GM18867 (cell line): ENCODE results near the gene HS3ST3A1.

Source experiments
- ATAC-seq: cut with Tn5 transposase; IDR thresholded peaks from one replicate; pipeline ENCODE4 v1.9.1; 2021; ENCODE audit warnings: mild to moderate bottlenecking, moderate library complexity; ENCODE audit not compliant: unreplicated experiment

Gene HS3ST3A1

GRCh38 chr17:13457783-13458182, 143.9 kb downstream of the HS3ST3A1 start:
- ATAC-seq, result no peak
